ENCODE measurements around the gene ACSS3. TPM values are rescaled to one million over a fixed set of nuclear protein-coding genes. Genes with fewer than 3 reads are reported as not detected.
"Not testable (repeated sequence)": the region's sequence is repeated elsewhere in the genome, so short reads cannot be mapped to it uniquely, and the experiment has no call there.

Gene ACSS3
- total RNA-seq, 4 donors from 2014 or later, result 5.8 to 12.1 (median 6.9) TPM

- intact Hi-C loops (cut with DNase I), result no loop called here
- H3K27ac ChIP-seq (replicated peaks in 1 of 4), result no peak overlapping the region
- no peaks in the 10 kb centered on the region for H3K4me1 ChIP-seq
- no peak for TF ChIP-seq EP300 (IDR thresholded peaks at IDR 0.05)
- TF ChIP-seq CTCF (IDR thresholded peaks at IDR 0.05), result no peak
- TF ChIP-seq POLR2A (IDR thresholded peaks at IDR 0.05; ENCODE audit: low read depth), result no peak
- no peak for TF ChIP-seq POLR2AphosphoS5 (IDR thresholded peaks at IDR 0.05)
- no peak overlapping the region for H3K4me3 ChIP-seq
- DNase-seq (ENCODE audit: extremely low spot score), result no peak
- H3K36me3 ChIP-seq, result peaks cover 0 to 13% (median 0%) of the 10 kb centered on the region in 4 donors
- WGBS, result 97% methylated on average over 1 of the region's 1 CpG
- H3K9me3 ChIP-seq, result no peaks in the 10 kb centered on the region
- no peaks in the 10 kb centered on the region for H3K27me3 ChIP-seq
These were observed 109.8 kb downstream of the ACSS3 start for GRCh38 chr12:81187686-81188085.

GRCh38 chr12:81196595-81196994, 118.7 kb downstream of the ACSS3 start:
- Histone ChIP-seq H3K27me3 (no peaks in the 10 kb centered on the region), H3K4me1 (no peaks in the 10 kb centered on the region), H3K9me3 (no peaks in the 10 kb centered on the region), H3K4me3 (no peak overlapping the region), H3K27ac (replicated peaks in 1 of 4) (no peak overlapping the region), H3K36me3 (peaks cover 0 to 12% (median 0%) of the 10 kb centered on the region in 4 donors)
- WGBS, result 86% methylated on average over 3 of the region's 3 CpGs
- intact Hi-C loops (cut with DNase I), result no loop called here
- TF ChIP-seq POLR2A (IDR thresholded peaks at IDR 0.05; ENCODE audit: low read depth), result no peak
- no peak for TF ChIP-seq EP300 (IDR thresholded peaks at IDR 0.05)
- TF ChIP-seq CTCF (IDR thresholded peaks at IDR 0.05), result no peak
- TF ChIP-seq POLR2AphosphoS5 (IDR thresholded peaks at IDR 0.05), result no peak
- no peak for DNase-seq (ENCODE audit: extremely low spot score)

- DNase-seq (ENCODE audit: extremely low spot score); H3K9me3 ChIP-seq; H3K4me3 ChIP-seq; H3K27me3 ChIP-seq; H3K27ac ChIP-seq (replicated peaks in 1 of 4); H3K4me1 ChIP-seq; intact Hi-C loops (cut with DNase I): not testable (repeated sequence)
- H3K36me3 ChIP-seq, result peaks cover 0 to 12% (median 0%) of the 10 kb centered on the region in 4 donors
- 72% methylated on average over 6 of the region's 6 CpGs for WGBS
These were observed 122.7 kb downstream of the ACSS3 start for GRCh38 chr12:81200561-81200960.

GRCh38 chr12:81203671-81204204, 125.9 kb downstream of the ACSS3 start:
- TF ChIP-seq CTCF (IDR thresholded peaks at IDR 0.05), result no peak
- TF ChIP-seq POLR2AphosphoS5 (IDR thresholded peaks at IDR 0.05), result no peak
- TF ChIP-seq EP300 (IDR thresholded peaks at IDR 0.05), result no peak
- no peak for TF ChIP-seq POLR2A (IDR thresholded peaks at IDR 0.05; ENCODE audit: low read depth)
- Histone ChIP-seq H3K27me3 (no peaks in the 10 kb centered on the region), H3K4me1 (no peaks in the 10 kb centered on the region), H3K27ac (replicated peaks in 1 of 4) (no peak overlapping the region), H3K9me3 (no peaks in the 10 kb centered on the region), H3K36me3 (peaks cover 0 to 12% (median 0%) of the 10 kb centered on the region in 4 donors), H3K4me3 (no peak overlapping the region)
- DNase-seq (ENCODE audit: extremely low spot score), result no peak
- intact Hi-C loops (cut with DNase I), result no loop called here
- WGBS, result 29% methylated on average over 3 of the region's 3 CpGs

- no peaks in the 10 kb centered on the region for H3K27me3 ChIP-seq
- DNase-seq (ENCODE audit: extremely low spot score), result no peak
- no peaks in the 10 kb centered on the region for H3K9me3 ChIP-seq
- intact Hi-C loops (cut with DNase I), result no loop called here
- no peak overlapping the region for H3K27ac ChIP-seq (replicated peaks in 1 of 4)
- H3K4me1 ChIP-seq, result peaks cover 4 to 7% (median 6%) of the 10 kb centered on the region in 4 donors
- H3K36me3 ChIP-seq, result no peaks in the 10 kb centered on the region
- no peak overlapping the region for H3K4me3 ChIP-seq
- WGBS, result 92% methylated on average over 1 of the region's 1 CpG
- TF ChIP-seq POLR2A (IDR thresholded peaks at IDR 0.05; ENCODE audit: low read depth), result no peak
- TF ChIP-seq POLR2AphosphoS5 (IDR thresholded peaks at IDR 0.05), result no peak
- no peak for TF ChIP-seq CTCF (IDR thresholded peaks at IDR 0.05)
- no peak for TF ChIP-seq EP300 (IDR thresholded peaks at IDR 0.05)
These were observed 127.5 kb downstream of the ACSS3 start for GRCh38 chr12:81205416-81205815.
